NK-92 (cell line): ENCODE results near the gene KCNB1.

Experiments used
- DNase-seq: peaks from one replicate; lab custom pipeline; 2025; ENCODE audit not compliant: unreplicated experiment; lab: John Stamatoyannopoulos, UW

KCNB1 gene

GRCh38 chr20:49393803-49394202 is 88.7 kb downstream of the KCNB1 start:
- no peak for DNase-seq

GRCh38 chr20:49392745-49393144 is 89.7 kb downstream of the KCNB1 start:
- DNase-seq, result no peak

- no peak for DNase-seq
Observed at GRCh38 chr20:49391404-49392245, 90.8 kb downstream of the KCNB1 start.

GRCh38 chr20:49389854-49390253 is 92.6 kb downstream of the KCNB1 start:
- DNase-seq, result no peak

GRCh38 chr20:49388744-49389143 is 93.7 kb downstream of the KCNB1 start:
- no peak for DNase-seq

GRCh38 chr20:49387581-49387939 is 94.9 kb downstream of the KCNB1 start:
- DNase-seq, result no peak

GRCh38 chr20:49386848-49387580 is 95.5 kb downstream of the KCNB1 start:
- DNase-seq, result no peak

- DNase-seq, result no peak
Observed at GRCh38 chr20:49385465-49385864, 97.0 kb downstream of the KCNB1 start.

- DNase-seq, result no peak
Observed at GRCh38 chr20:49384437-49385434, 97.7 kb downstream of the KCNB1 start.

- no peak for DNase-seq
Observed at GRCh38 chr20:49381558-49382493, 100.6 kb downstream of the KCNB1 start.

- no peak for DNase-seq
Observed at GRCh38 chr20:49380337-49380780, 102.1 kb downstream of the KCNB1 start.

GRCh38 chr20:49379338-49379737 is 103.1 kb downstream of the KCNB1 start:
- no peak for DNase-seq

GRCh38 chr20:49377326-49377725 is 105.1 kb downstream of the KCNB1 start:
- DNase-seq, result no peak

- no peak for DNase-seq
Observed at GRCh38 chr20:49375170-49375569, 107.3 kb downstream of the KCNB1 start.

- no peak for DNase-seq
Observed at GRCh38 chr20:49372095-49372734, 110.3 kb downstream of the KCNB1 start.

- no peak for DNase-seq
Observed at GRCh38 chr20:49368596-49368995, 113.9 kb downstream of the KCNB1 start.

- DNase-seq, result no peak
Observed at GRCh38 chr20:49367113-49367512, 115.4 kb downstream of the KCNB1 start.

- no peak for DNase-seq
Observed at GRCh38 chr20:49366687-49367086, 115.8 kb downstream of the KCNB1 start.

- no peak for DNase-seq
Observed at GRCh38 chr20:49361862-49362660, 120.4 kb downstream of the KCNB1 start.
